Progenitor cell of endocrine pancreas (in vitro differentiated cells): Measurements from ENCODE around the gene POLR2F. TPM values are rescaled to one million over a fixed set of nuclear protein-coding genes. Genes with fewer than 3 reads are reported as not detected.

Experiments
- DNase-seq: peaks from one replicate; pipeline ENCODE4 v3.0.0; 2021; ENCODE audit warnings: low spot score; ENCODE audit not compliant: unreplicated experiment
- H3K27ac Mint-ChIP-seq: 2 replicates; pipeline ENCODE4 v1.8.0; 2021; ENCODE audit warnings: mild to moderate bottlenecking, moderate library complexity, mixed read lengths
- H3K27me3 Mint-ChIP-seq: 2 replicates; pipeline ENCODE4 v1.8.0; 2021; ENCODE audit warnings: mixed read lengths
- H3K36me3 Mint-ChIP-seq: 2 replicates; pipeline ENCODE4 v1.8.0; 2022; ENCODE audit warnings: mixed read lengths; ENCODE audit not compliant: insufficient read depth
- H3K4me1 Mint-ChIP-seq: 2 replicates; pipeline ENCODE4 v1.8.0; 2021; ENCODE audit warnings: low read depth, mixed read lengths
- H3K4me3 Mint-ChIP-seq: 2 replicates; pipeline ENCODE4 v1.8.0; 2021; ENCODE audit warnings: low read depth, mild to moderate bottlenecking, moderate library complexity, mixed read lengths
- H3K9me3 Mint-ChIP-seq: 2 replicates; pipeline ENCODE4 v1.8.0; 2021; ENCODE audit warnings: low read depth, mixed read lengths
- total RNA-seq: library from RNA; stranded (reverse); gene quantifications from 2 replicates; pipeline ENCODE4 v1.2.1, GENCODE V29; 2021
- TF ChIP-seq, protein P1 (sequence below): fragments of 200-600 bp; sonication (generic); IDR thresholded peaks from one replicate; pipeline ENCODE4 v1.5.0; 2021; ENCODE audit warnings: antibody characterized with exemption, mild to moderate bottlenecking; ENCODE audit not compliant: unreplicated experiment

Gene POLR2F
- total RNA-seq, 1 donor from 2014 or later: 83.1 TPM

DNA sequence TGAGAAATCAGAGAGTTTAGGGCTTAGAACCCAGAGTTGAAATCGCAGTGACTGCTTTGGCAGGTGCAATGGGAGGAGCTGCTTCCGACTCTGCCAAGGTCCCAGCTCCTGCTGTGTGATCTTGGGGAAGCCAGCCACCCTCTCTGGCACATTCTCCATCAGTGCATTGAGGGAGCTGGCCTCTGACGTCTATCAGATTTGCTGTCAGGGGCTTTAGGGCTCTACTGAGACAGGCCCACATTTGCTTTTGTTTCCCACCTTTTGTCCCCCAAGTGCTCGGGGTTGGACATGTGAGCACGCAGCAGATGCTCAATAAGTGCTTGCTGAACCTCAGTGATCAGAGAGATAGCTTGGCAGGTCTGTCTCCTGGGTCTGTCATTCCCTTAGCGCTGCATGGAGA lies 41.5 kb downstream of the POLR2F start:
- Mint-ChIP-seq H3K4me1 (peaks cover 10% of the 10 kb centered on the region), H3K4me3 (no peak overlapping the region), H3K9me3 (no peaks in the 10 kb centered on the region), H3K36me3 (no peaks in the 10 kb centered on the region), H3K27me3 (no peaks in the 10 kb centered on the region), H3K27ac (no peak overlapping the region)
- DNase-seq: no peak
- TF ChIP-seq, protein P1, sequence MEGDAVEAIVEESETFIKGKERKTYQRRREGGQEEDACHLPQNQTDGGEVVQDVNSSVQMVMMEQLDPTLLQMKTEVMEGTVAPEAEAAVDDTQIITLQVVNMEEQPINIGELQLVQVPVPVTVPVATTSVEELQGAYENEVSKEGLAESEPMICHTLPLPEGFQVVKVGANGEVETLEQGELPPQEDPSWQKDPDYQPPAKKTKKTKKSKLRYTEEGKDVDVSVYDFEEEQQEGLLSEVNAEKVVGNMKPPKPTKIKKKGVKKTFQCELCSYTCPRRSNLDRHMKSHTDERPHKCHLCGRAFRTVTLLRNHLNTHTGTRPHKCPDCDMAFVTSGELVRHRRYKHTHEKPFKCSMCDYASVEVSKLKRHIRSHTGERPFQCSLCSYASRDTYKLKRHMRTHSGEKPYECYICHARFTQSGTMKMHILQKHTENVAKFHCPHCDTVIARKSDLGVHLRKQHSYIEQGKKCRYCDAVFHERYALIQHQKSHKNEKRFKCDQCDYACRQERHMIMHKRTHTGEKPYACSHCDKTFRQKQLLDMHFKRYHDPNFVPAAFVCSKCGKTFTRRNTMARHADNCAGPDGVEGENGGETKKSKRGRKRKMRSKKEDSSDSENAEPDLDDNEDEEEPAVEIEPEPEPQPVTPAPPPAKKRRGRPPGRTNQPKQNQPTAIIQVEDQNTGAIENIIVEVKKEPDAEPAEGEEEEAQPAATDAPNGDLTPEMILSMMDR: no peak

DNA sequence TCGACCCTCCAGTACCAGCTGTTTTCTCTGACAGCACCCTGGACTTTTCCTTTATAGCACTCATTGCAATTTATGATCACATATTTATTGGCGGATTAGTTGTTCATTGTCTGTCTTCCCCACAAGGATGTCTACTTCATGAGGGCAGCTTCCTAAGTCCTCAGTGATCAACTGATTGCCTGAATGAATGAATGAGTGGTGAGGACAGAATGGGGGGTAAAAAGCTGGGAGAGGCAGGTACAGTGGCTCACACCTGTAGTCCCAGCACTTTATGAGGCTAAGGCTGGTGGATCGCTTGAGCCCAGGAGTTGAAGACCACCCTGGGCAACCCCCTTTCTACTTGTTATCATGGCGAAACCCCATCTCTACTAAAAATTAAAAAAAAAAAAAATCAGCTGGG lies 42.0 kb downstream of the POLR2F start:
- H3K4me1 Mint-ChIP-seq: peaks cover 12% of the 10 kb centered on the region
- no peaks in the 10 kb centered on the region for H3K36me3 Mint-ChIP-seq
- no peak for DNase-seq
- TF ChIP-seq, protein P1: no peak
- no peaks in the 10 kb centered on the region for H3K27me3 Mint-ChIP-seq
- H3K4me3 Mint-ChIP-seq: no peak overlapping the region
- no peak overlapping the region for H3K27ac Mint-ChIP-seq
- H3K9me3 Mint-ChIP-seq: no peaks in the 10 kb centered on the region

DNA sequence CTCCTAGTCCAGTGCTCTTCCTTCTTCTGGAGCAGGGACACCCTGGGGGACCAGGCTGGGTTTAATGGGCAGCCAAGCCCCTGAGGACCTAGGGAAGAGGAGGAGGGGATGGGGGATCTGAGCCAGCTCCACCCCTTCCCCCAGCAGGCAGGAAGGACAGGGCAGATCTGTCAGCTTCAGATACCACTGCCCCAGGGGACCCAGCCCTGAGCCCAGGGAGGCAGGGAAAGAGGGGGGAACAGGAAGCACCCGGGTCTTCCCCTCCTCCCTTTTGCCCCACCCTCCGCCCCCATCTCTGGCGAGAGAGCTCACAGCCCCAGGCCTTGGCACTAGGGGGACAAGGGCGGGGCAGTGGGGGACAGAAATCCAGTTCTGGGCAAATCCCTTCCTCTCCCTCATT lies 42.6 kb downstream of the POLR2F start:
- Mint-ChIP-seq H3K27ac (no peak overlapping the region), H3K36me3 (no peaks in the 10 kb centered on the region), H3K4me1 (peaks cover 12% of the 10 kb centered on the region), H3K4me3 (no peak overlapping the region), H3K27me3 (no peaks in the 10 kb centered on the region), H3K9me3 (no peaks in the 10 kb centered on the region)
- DNase-seq: no peak
- TF ChIP-seq, protein P1: no peak

DNA sequence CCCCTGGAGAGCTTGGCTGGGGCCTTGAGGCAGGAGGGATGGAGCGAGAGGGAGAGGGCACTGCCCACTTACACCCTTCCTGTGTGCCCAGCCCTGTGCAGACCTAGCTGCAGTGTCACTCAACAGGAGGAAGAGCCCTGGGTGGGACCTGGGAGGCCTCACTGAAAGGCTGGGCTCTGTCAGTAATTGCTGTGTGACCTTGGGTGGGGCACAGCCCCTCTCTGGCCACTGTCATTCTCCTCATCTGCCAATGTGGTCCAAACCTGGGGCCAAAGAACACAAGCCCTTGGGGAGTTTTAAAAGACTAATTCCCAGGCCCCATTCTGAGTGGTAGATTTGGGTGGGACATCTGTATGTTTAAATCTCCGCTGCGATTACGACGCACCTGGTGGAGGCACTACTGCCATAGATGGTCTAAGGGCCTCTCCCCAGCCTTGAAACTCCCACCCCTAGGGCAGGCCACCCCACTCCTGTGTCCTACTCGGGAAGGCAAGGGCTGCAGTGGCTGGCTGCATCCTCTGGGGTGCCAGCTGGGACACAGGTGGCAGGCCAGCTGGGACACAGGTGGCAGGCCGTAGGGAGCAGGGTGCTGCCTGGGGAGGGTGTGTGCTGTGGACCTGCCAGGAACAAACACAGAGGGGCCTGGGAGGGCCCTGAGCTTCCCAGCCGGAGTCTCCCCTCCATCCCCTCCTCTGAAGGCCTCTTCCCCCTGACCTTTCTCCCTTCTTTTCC lies 43.2 kb downstream of the POLR2F start:
- H3K36me3 Mint-ChIP-seq: no peaks in the 10 kb centered on the region
- peaks cover 12% of the 10 kb centered on the region for H3K4me1 Mint-ChIP-seq
- no peaks in the 10 kb centered on the region for H3K27me3 Mint-ChIP-seq
- H3K9me3 Mint-ChIP-seq: no peaks in the 10 kb centered on the region
- DNase-seq: no peak
- peak overlapping the region; percentile 56 for H3K27ac Mint-ChIP-seq
- TF ChIP-seq, protein P1: no peak
- H3K4me3 Mint-ChIP-seq: no peak overlapping the region

DNA sequence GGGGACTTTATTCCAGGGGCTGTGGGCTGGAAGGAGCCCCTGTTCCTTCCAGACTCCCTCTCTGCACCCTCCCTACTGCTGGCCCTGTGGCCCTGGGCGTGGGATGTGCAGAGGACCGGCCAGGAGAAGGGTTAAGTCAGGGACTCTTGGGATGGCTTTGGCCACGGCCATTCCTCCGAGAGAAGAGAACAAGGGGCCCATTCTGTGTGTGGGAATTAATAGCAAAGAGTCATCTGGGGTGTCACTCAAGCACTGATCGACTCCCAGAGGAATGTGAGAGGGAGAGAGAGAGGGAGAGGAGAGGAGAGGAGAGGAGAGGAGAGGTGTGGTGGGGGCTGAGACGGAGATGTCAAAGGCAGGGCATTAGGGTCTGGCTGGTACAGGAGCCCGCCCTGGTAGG lies 45.0 kb downstream of the POLR2F start:
- Mint-ChIP-seq H3K36me3 (no peaks in the 10 kb centered on the region), H3K9me3 (no peaks in the 10 kb centered on the region), H3K27me3 (no peaks in the 10 kb centered on the region), H3K4me1 (peaks cover 12% of the 10 kb centered on the region), H3K27ac (peak overlapping the region; percentile 72), H3K4me3 (no peak overlapping the region)
- no peak for DNase-seq
- TF ChIP-seq, protein P1: no peak
